Thyroid gland (tissue), 4 donors: ENCODE measurements around the gene PMS2.

Experiments used
- POLR2A ChIP-seq, 2 donors: fragments of 450-650 bp; IDR thresholded peaks; one replicate each; pipeline ENCODE4 v1.6.1; 2017; ENCODE audit warnings: antibody characterized with exemption in 2 of 2, mild to moderate bottlenecking in 2 of 2, moderate library complexity in 1 of 2
- TF ChIP-seq, protein P1 (sequence below), 6 experiments: fragments of 200-600 bp in 3 of 6; fragments of 450-650 bp in 3 of 6; sonication (generic) in 3 of 6; IDR thresholded peaks; one replicate each; pipeline ENCODE4 v1.5.1; 2016 to 2019; ENCODE audit warnings: antibody characterized with exemption in 6 of 6, mild to moderate bottlenecking in 2 of 6, inconsistent platforms in 1 of 6, moderate library complexity in 1 of 6

GRCh38 chr7:6032167-6032566 is 23.3 kb upstream of the PMS2 start:
- no peak for TF ChIP-seq POLR2A (IDR thresholded peaks at IDR 0.05)
- TF ChIP-seq, protein P1, sequence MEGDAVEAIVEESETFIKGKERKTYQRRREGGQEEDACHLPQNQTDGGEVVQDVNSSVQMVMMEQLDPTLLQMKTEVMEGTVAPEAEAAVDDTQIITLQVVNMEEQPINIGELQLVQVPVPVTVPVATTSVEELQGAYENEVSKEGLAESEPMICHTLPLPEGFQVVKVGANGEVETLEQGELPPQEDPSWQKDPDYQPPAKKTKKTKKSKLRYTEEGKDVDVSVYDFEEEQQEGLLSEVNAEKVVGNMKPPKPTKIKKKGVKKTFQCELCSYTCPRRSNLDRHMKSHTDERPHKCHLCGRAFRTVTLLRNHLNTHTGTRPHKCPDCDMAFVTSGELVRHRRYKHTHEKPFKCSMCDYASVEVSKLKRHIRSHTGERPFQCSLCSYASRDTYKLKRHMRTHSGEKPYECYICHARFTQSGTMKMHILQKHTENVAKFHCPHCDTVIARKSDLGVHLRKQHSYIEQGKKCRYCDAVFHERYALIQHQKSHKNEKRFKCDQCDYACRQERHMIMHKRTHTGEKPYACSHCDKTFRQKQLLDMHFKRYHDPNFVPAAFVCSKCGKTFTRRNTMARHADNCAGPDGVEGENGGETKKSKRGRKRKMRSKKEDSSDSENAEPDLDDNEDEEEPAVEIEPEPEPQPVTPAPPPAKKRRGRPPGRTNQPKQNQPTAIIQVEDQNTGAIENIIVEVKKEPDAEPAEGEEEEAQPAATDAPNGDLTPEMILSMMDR (IDR thresholded peaks at IDR 0.05) = no peak
